ENCODE measurements around the gene RBM5. TPM values are rescaled to one million over a fixed set of nuclear protein-coding genes. Genes with fewer than 3 reads are reported as not detected.

The RBM5 gene
- 99.2 and 108 TPM in 2 replicates for total RNA-seq

DNA sequence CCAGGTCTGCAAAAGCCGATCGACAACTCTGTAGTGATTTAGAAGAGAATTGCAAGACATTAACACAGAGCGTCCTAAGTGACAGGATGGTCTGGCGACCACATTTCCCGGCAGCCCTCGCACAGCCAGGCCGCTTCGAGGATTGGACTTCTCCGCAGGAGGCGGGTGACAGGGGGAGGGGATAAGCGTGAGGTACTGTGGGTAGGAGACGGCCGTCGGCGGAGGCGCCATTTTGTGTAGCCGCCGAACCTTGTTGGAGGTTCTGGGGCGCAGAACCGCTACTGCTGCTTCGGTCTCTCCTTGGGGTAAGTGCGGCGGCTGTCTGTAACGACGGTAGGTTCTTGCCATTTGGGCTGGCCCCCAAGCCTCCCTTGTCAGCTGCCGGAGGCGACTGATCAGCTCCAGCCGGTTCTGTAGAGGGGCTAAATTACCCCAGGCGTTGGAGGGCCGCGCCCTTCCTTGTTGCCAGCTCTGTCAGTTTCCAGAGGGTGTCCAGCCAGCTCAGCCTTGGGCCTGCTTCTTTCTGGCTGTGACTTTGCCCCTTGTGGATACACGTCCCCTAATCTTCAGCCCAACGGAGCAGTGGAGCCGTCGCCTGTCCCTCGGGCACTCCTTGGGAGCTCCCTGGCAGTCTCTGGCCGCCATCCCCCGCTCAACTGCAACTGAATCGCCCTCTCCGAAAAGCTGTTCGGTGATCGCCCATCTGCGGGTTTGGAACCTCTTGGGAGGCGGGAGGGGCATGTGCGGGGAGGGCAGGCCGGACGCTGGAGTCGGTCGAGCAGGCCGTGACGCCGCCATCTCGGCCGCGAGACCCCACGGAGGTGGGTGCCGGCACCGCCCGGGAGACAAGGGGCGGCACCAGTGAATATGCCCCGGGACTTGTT, at the start of gene RBM5:
Gene RBM5, plus strand, starts transcription at position 195 of the 884 bp plus-strand sequence. CDS start 1,516 bp downstream, outside the sequence.

DNA sequence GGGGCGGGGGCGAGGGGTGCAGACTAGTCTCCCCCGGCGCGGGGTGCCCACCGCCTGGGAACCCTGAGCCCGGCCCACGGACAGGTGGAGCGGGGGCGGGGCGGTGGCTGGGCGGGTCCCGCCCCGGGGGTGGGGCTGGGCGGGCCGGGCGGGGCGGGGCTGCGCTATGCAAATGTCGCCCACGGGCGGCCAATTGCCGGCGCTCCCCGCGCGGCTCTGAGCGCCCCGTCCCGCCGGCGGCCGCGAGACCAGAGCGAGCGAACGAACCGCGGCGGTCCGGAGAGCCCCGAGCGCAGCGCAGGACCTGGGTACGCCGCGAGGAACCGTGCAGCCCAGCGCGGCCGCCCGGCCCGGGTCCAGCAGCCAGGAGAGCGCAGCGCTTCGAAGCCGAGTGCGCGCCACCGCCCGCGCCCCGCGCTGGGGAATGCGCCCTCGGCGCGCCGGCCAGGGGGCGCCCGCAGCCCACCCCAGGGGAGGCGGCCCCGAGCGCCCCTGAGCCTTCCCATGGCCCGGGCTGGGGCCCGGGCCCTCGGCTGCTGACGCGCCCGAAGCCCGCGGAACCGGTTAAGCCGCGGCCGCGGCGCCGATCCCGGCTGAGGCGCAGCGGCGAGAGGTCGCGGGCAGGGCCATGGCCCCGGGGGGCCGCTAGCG, 66.2 kb downstream of the RBM5 start, which contains the start of gene SEMA3F:
Gene SEMA3F, plus strand, starts transcription at position 485 of the 651 bp plus-strand sequence. CDS start 4,299 bp downstream, outside the sequence.

Other genes starting within 250 kb of the RBM5 start
- gene TRAIP, start 232.4 kb upstream of the RBM5 start, total RNA-seq: 1.0 and 1.4 TPM in 2 replicates
- not detected in 2 replicates for gene CAMKV, start 219.0 kb upstream of the RBM5 start, total RNA-seq
- 0.14 and 0.55 TPM in 2 replicates for gene MST1R, start 185.0 kb upstream of the RBM5 start, total RNA-seq
- 7.4 and 11.3 TPM in 2 replicates for gene MON1A, start 159.1 kb upstream of the RBM5 start, total RNA-seq
- gene RBM6, start 148.8 kb upstream of the RBM5 start, total RNA-seq: 32.7 and 45.2 TPM in 2 replicates
- 0.14 and 0.92 TPM in 2 replicates for gene SEMA3F, start 66.4 kb downstream of the RBM5 start, total RNA-seq
- gene GNAT1, start 102.7 kb downstream of the RBM5 start, total RNA-seq: not detected in 2 replicates
- gene SLC38A3, start 116.4 kb downstream of the RBM5 start, total RNA-seq: not detected in 2 replicates
- 188 and 209 TPM in 2 replicates for gene GNAI2, start 147.3 kb downstream of the RBM5 start, total RNA-seq
- 16.5 and 31.8 TPM in 2 replicates for gene SEMA3B, start 180.2 kb downstream of the RBM5 start, total RNA-seq
- not detected in 2 replicates for gene LSMEM2, start 190.2 kb downstream of the RBM5 start, total RNA-seq
- 36.8 and 46.9 TPM in 2 replicates for gene IFRD2, start 203.5 kb downstream of the RBM5 start, total RNA-seq
- 2.6 and 3.7 TPM in 2 replicates for gene HYAL3, start 210.5 kb downstream of the RBM5 start, total RNA-seq
- gene NAA80, start 210.5 kb downstream of the RBM5 start, total RNA-seq: 1.7 and 1.8 TPM in 2 replicates
- 1.6 and 2.5 TPM in 2 replicates for gene HYAL1, start 214.7 kb downstream of the RBM5 start, total RNA-seq
- 49.8 and 80.7 TPM in 2 replicates for gene HYAL2, start 233.8 kb downstream of the RBM5 start, total RNA-seq
- 10.7 and 16.5 TPM in 2 replicates for gene TUSC2, start 239.3 kb downstream of the RBM5 start, total RNA-seq